ENCODE data around the gene AMER2. TPM values are rescaled to one million over a fixed set of nuclear protein-coding genes. Genes with fewer than 3 reads are reported as not detected.

Gene AMER2
- total and polyA plus RNA-seq, 2 donors (not counting 1 experiment from before 2014, with no cell fraction given) = not detected

DNA sequence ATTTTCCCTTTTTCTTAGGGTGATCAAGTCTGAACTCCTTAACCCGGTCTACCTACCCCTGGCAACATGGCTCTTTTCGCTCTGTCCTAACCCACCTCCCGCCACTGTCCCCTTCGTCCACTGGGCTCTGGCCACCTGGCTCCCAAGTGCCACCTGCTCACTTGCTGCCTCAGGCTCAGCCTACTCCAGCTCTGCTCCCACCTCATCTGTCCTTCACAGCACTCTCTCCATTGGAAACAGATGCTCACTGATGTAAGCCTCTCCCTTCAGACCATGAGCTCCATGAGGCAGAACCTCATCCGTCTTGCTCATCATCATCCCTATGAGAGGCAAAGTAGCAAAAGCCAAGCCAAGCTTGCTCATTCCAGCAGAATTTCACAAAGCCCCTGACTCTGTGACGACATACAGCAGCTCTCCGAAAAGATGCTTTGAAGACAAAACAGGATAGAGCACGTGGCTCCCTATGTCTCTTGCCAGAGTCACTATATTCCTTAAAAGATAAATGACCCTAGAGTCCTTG, 35.3 kb upstream of the AMER2 start:
- H3K27me3 ChIP-seq (replicated peaks in 1 of 4; ENCODE audit: control extremely low read depth in 1 of 4, control insufficient read depth in 3 of 4, insufficient read depth in 4 of 4, low read length in 3 of 4) = no peaks in the 10 kb centered on the region
- H3K4me1 ChIP-seq (ENCODE audit: control insufficient read depth in 2 of 2, insufficient read depth in 2 of 2, low read length in 2 of 2) = no peaks in the 10 kb centered on the region
- no peaks in the 10 kb centered on the region for H4K20me1 ChIP-seq (ENCODE audit: control insufficient read depth, insufficient read depth, low read length, poor library complexity, severe bottlenecking)
- H3K27ac ChIP-seq (ENCODE audit: low read length in 2 of 2) = no peak overlapping the region
- Mint-ChIP-seq H3K9me3 (ENCODE audit: insufficient read depth) (no peaks in the 10 kb centered on the region), H3K4me1 (no peaks in the 10 kb centered on the region), H3K27ac (no peak overlapping the region), H3K4me3 (no peak overlapping the region), H3K27me3 (peaks cover 21% of the 10 kb centered on the region)
- H3K4me2 ChIP-seq (replicated peaks; ENCODE audit: low read depth, low read length, poor library complexity, severe bottlenecking) = no peak overlapping the region
- WGBS (ENCODE audit: insufficient coverage) = 99% methylated on average over 7 of the region's 8 CpGs
- intact Hi-C loops (cut with micrococcal nuclease) = no loop called here
- DNase-seq (no peak), ATAC-seq (ENCODE audit: low read depth) (no peak)
- POLR2A ChIA-PET = no interaction called here
- no peak overlapping the region for H3K4me3 ChIP-seq (ENCODE audit: control extremely low read depth in 1 of 5, extremely low read depth in 1 of 5, insufficient read depth in 1 of 5, low read depth in 2 of 5, low read length in 4 of 5)
- TF ChIP-seq, protein P1, sequence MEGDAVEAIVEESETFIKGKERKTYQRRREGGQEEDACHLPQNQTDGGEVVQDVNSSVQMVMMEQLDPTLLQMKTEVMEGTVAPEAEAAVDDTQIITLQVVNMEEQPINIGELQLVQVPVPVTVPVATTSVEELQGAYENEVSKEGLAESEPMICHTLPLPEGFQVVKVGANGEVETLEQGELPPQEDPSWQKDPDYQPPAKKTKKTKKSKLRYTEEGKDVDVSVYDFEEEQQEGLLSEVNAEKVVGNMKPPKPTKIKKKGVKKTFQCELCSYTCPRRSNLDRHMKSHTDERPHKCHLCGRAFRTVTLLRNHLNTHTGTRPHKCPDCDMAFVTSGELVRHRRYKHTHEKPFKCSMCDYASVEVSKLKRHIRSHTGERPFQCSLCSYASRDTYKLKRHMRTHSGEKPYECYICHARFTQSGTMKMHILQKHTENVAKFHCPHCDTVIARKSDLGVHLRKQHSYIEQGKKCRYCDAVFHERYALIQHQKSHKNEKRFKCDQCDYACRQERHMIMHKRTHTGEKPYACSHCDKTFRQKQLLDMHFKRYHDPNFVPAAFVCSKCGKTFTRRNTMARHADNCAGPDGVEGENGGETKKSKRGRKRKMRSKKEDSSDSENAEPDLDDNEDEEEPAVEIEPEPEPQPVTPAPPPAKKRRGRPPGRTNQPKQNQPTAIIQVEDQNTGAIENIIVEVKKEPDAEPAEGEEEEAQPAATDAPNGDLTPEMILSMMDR (IDR thresholded peaks at IDR 0.05) = no peak
- TF ChIP-seq EZH2 (IDR thresholded peaks at IDR 0.05; ENCODE audit: borderline replicate concordance, insufficient read depth, low read depth, low read length, poor library complexity, severe bottlenecking) = no peak
- H3K9me3 ChIP-seq (ENCODE audit: control extremely low read depth in 1 of 3, control insufficient read depth in 2 of 3, insufficient read depth in 1 of 3, low read length in 2 of 3) = peaks cover 0 to 1% (median 0%) of the 10 kb centered on the region in 3 donors
- CTCF ChIA-PET = no interaction called here
- H3K9ac ChIP-seq (ENCODE audit: low read length) = no peak overlapping the region
- no peaks in the 10 kb centered on the region for H3K36me3 ChIP-seq (replicated peaks in 1 of 2; ENCODE audit: control extremely low read depth in 1 of 2, control insufficient read depth in 1 of 2, extremely low read depth in 1 of 2, insufficient read depth in 2 of 2, low read length in 1 of 2)
- H3K79me2 ChIP-seq (ENCODE audit: control insufficient read depth, insufficient read depth, low read length) = no peaks in the 10 kb centered on the region
- H2AFZ ChIP-seq (ENCODE audit: insufficient read depth, low read depth, low read length, poor library complexity, severe bottlenecking) = no peak overlapping the region

DNA sequence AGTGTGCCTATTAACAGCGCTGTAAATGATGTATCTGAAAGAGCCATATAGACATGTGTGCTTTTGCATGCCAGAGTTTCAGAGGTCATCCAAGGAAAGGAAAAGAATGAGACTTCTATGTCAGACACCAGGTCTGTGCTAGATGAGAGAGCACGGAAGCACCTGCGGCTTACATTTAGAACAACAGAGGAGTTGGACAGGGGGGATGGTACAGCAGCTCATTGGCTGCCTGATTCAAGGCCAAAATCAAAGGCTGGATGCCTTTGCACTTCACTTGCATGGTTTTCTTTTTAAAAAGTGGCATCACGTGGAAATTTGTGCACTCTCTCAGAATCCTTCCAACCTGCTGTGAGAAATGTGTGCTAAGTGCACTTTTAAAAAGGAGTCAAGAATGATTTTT, 32.8 kb upstream of the AMER2 start:
- Histone ChIP-seq H3K4me3 (ENCODE audit: control extremely low read depth in 1 of 5, extremely low read depth in 1 of 5, insufficient read depth in 1 of 5, low read depth in 2 of 5, low read length in 4 of 5) (no peak overlapping the region), H3K4me1 (ENCODE audit: control insufficient read depth in 2 of 2, insufficient read depth in 2 of 2, low read length in 2 of 2) (no peaks in the 10 kb centered on the region), H3K79me2 (ENCODE audit: control insufficient read depth, insufficient read depth, low read length) (no peaks in the 10 kb centered on the region), H3K27ac (ENCODE audit: low read length in 2 of 2) (no peak overlapping the region), H3K4me2 (replicated peaks; ENCODE audit: low read depth, low read length, poor library complexity, severe bottlenecking) (no peak overlapping the region), H2AFZ (ENCODE audit: insufficient read depth, low read depth, low read length, poor library complexity, severe bottlenecking) (no peak overlapping the region), H4K20me1 (ENCODE audit: control insufficient read depth, insufficient read depth, low read length, poor library complexity, severe bottlenecking) (no peaks in the 10 kb centered on the region), H3K9ac (ENCODE audit: low read length) (no peak overlapping the region), H3K9me3 (ENCODE audit: control extremely low read depth in 1 of 3, control insufficient read depth in 2 of 3, insufficient read depth in 1 of 3, low read length in 2 of 3) (peaks cover 0 to 11% (median 0%) of the 10 kb centered on the region in 3 donors), H3K36me3 (replicated peaks in 1 of 2; ENCODE audit: control extremely low read depth in 1 of 2, control insufficient read depth in 1 of 2, extremely low read depth in 1 of 2, insufficient read depth in 2 of 2, low read length in 1 of 2) (no peaks in the 10 kb centered on the region), H3K27me3 (replicated peaks in 1 of 4; ENCODE audit: control extremely low read depth in 1 of 4, control insufficient read depth in 3 of 4, insufficient read depth in 4 of 4, low read length in 3 of 4) (peaks cover 0 to 7% (median 2%) of the 10 kb centered on the region in 4 experiments)
- POLR2A ChIA-PET = no interaction called here
- intact Hi-C loops (cut with micrococcal nuclease) = no loop called here
- TF ChIP-seq, protein P1 (IDR thresholded peaks at IDR 0.05) = no peak
- no peak for TF ChIP-seq EZH2 (IDR thresholded peaks at IDR 0.05; ENCODE audit: borderline replicate concordance, insufficient read depth, low read depth, low read length, poor library complexity, severe bottlenecking)
- Mint-ChIP-seq H3K27ac (no peak overlapping the region), H3K9me3 (ENCODE audit: insufficient read depth) (peaks cover 2% of the 10 kb centered on the region), H3K4me1 (no peaks in the 10 kb centered on the region), H3K27me3 (peaks cover 30% of the 10 kb centered on the region), H3K4me3 (no peak overlapping the region)
- no peak for DNase-seq
- 92% methylated on average over 3 of the region's 4 CpGs for WGBS (ENCODE audit: insufficient coverage)
- ATAC-seq (ENCODE audit: low read depth) = no peak
- CTCF ChIA-PET = no interaction called here

All from B cell (primary cell).